Measurements from ENCODE around the gene SYK. TPM values are rescaled to one million over a fixed set of nuclear protein-coding genes. Genes with fewer than 3 reads are reported as not detected.
"Not testable (repeated sequence)": the region's sequence is repeated elsewhere in the genome, so short reads cannot be mapped to it uniquely, and the experiment has no call there.

SYK gene
- total RNA-seq, 1 donor from 2014 or later = 7.4 TPM

- peaks cover 7% of the 10 kb centered on the region for H3K4me1 Mint-ChIP-seq (ENCODE audit: low read depth)
- no peak overlapping the region for H3K4me3 Mint-ChIP-seq (ENCODE audit: low read depth)
- H3K9me3 Mint-ChIP-seq (ENCODE audit: low read depth) = peaks cover 3% of the 10 kb centered on the region
- H3K27me3 Mint-ChIP-seq = no peaks in the 10 kb centered on the region
- H3K36me3 Mint-ChIP-seq (ENCODE audit: insufficient read depth) = no peaks in the 10 kb centered on the region
- no peak overlapping the region for H3K27ac Mint-ChIP-seq
- DNase-seq (ENCODE audit: low spot score, unreplicated experiment) = no peak
- TF ChIP-seq CTCF (IDR thresholded peaks at IDR 0.05; ENCODE audit: unreplicated experiment) = no peak
Observed at GRCh38 chr9:90787771-90788460, 13.7 kb upstream of the SYK start.

- not testable (repeated sequence) for H3K27me3 Mint-ChIP-seq; H3K27ac Mint-ChIP-seq; H3K9me3 Mint-ChIP-seq (ENCODE audit: low read depth); H3K36me3 Mint-ChIP-seq (ENCODE audit: insufficient read depth); H3K4me3 Mint-ChIP-seq (ENCODE audit: low read depth); DNase-seq (ENCODE audit: low spot score, unreplicated experiment); H3K4me1 Mint-ChIP-seq (ENCODE audit: low read depth)
Observed at GRCh38 chr9:90788527-90788926, 13.1 kb upstream of the SYK start.

GRCh38 chr9:90789408-90789807 lies 12.2 kb upstream of the SYK start:
- no peak overlapping the region for H3K4me3 Mint-ChIP-seq (ENCODE audit: low read depth)
- no peak for DNase-seq (ENCODE audit: low spot score, unreplicated experiment)
- no peak overlapping the region for H3K27ac Mint-ChIP-seq
- H3K4me1 Mint-ChIP-seq (ENCODE audit: low read depth) = no peaks in the 10 kb centered on the region
- no peaks in the 10 kb centered on the region for H3K36me3 Mint-ChIP-seq (ENCODE audit: insufficient read depth)
- TF ChIP-seq CTCF (IDR thresholded peaks at IDR 0.05; ENCODE audit: unreplicated experiment) = no peak
- H3K27me3 Mint-ChIP-seq = no peaks in the 10 kb centered on the region
- H3K9me3 Mint-ChIP-seq (ENCODE audit: low read depth) = peaks cover 3% of the 10 kb centered on the region

GRCh38 chr9:90789862-90790261 lies 11.8 kb upstream of the SYK start:
- no peak overlapping the region for H3K4me3 Mint-ChIP-seq (ENCODE audit: low read depth)
- H3K27ac Mint-ChIP-seq = peak overlapping the region; percentile 4

GRCh38 chr9:90793024-90793423 lies 8.6 kb upstream of the SYK start:
- not testable (repeated sequence) for H3K4me1 Mint-ChIP-seq (ENCODE audit: low read depth); H3K4me3 Mint-ChIP-seq (ENCODE audit: low read depth); DNase-seq (ENCODE audit: low spot score, unreplicated experiment); H3K27ac Mint-ChIP-seq; H3K27me3 Mint-ChIP-seq; H3K36me3 Mint-ChIP-seq (ENCODE audit: insufficient read depth); H3K9me3 Mint-ChIP-seq (ENCODE audit: low read depth)

More at GRCh38 chr9:90789862-90790261, 11.8 kb upstream of the SYK start:
- Mint-ChIP-seq H3K36me3 (ENCODE audit: insufficient read depth) (no peaks in the 10 kb centered on the region), H3K27me3 (no peaks in the 10 kb centered on the region), H3K9me3 (ENCODE audit: low read depth) (peaks cover 3% of the 10 kb centered on the region), H3K4me1 (ENCODE audit: low read depth) (no peaks in the 10 kb centered on the region)
- TF ChIP-seq CTCF (IDR thresholded peaks at IDR 0.05; ENCODE audit: unreplicated experiment) = no peak
- DNase-seq (ENCODE audit: low spot score, unreplicated experiment) = no peak

- H3K4me1 Mint-ChIP-seq (ENCODE audit: low read depth) = no peaks in the 10 kb centered on the region
Observed at GRCh38 chr9:90793729-90794128, 7.9 kb upstream of the SYK start.

More at GRCh38 chr9:90793729-90794128, 7.9 kb upstream of the SYK start:
- Mint-ChIP-seq H3K27ac (no peak overlapping the region), H3K4me3 (ENCODE audit: low read depth) (no peak overlapping the region), H3K27me3 (peaks cover 10% of the 10 kb centered on the region), H3K36me3 (ENCODE audit: insufficient read depth) (no peaks in the 10 kb centered on the region), H3K9me3 (ENCODE audit: low read depth) (peaks cover 3% of the 10 kb centered on the region)
- no peak for DNase-seq (ENCODE audit: low spot score, unreplicated experiment)
- no peak for TF ChIP-seq CTCF (IDR thresholded peaks at IDR 0.05; ENCODE audit: unreplicated experiment)

All from progenitor cell of endocrine pancreas (in vitro differentiated cells).